Ishikawa (cell line): Measurements from ENCODE around the gene PCIF1.

Experiments
- CEBPB ChIP-seq: IDR thresholded peaks from 2 replicates; pipeline ENCODE4 v1.6.1; 2012
- EP300 ChIP-seq: IDR thresholded peaks from 2 replicates; pipeline ENCODE4 v1.6.1; 2012; ENCODE audit warnings: borderline replicate concordance

GRCh38 chr20:45888681-45889080, 45.8 kb upstream of the PCIF1 start:
- TF ChIP-seq EP300: no peak
- TF ChIP-seq CEBPB: no peak
